Fibroblast of lung (primary cell): ENCODE results near the gene ROR2. TPM values are rescaled to one million over a fixed set of nuclear protein-coding genes. Genes with fewer than 3 reads are reported as not detected.

Experiments used
- DNase-seq, 2 donors: peaks; one replicate each; pipeline versions ENCODE4 v3.0.0 to v3.0.0-alpha.2; 2010; ENCODE audit warnings: low read depth in 2 of 2
- H2AFZ ChIP-seq: 2 replicates; pipeline ENCODE4 v1.5.1; 2012; ENCODE audit warnings: low read length, control low read depth, inconsistent platforms
- H3K27ac ChIP-seq: 2 replicates; pipeline ENCODE4 v1.5.1; 2011; ENCODE audit warnings: low read length, control low read depth; ENCODE audit not compliant: insufficient read depth
- H3K27me3 ChIP-seq: 2 replicates; pipeline ENCODE4 v1.5.1; 2011; ENCODE audit warnings: mild to moderate bottlenecking, low read length; ENCODE audit not compliant: control insufficient read depth, insufficient read depth
- H3K36me3 ChIP-seq: 2 replicates; pipeline ENCODE4 v1.5.1; 2011; ENCODE audit warnings: low read length; ENCODE audit not compliant: control insufficient read depth, insufficient read depth
- H3K4me1 ChIP-seq: 2 replicates; pipeline ENCODE4 v1.5.1; 2011; ENCODE audit warnings: low read length; ENCODE audit not compliant: control insufficient read depth, insufficient read depth; ENCODE audit errors: extremely low read depth
- H3K4me2 ChIP-seq: 2 replicates; pipeline ENCODE4 v1.5.1; 2011; ENCODE audit warnings: low read length, control low read depth; ENCODE audit not compliant: insufficient read depth; ENCODE audit errors: extremely low read depth
- H3K4me3 ChIP-seq, 4 experiments: fragments of 200-600 bp in 1 of 4; sonication (generic) in 1 of 4; replicated peaks in 1 of 4; 2 replicates each; pipeline ENCODE4 v1.5.1; 2011 to 2016; ENCODE audit warnings: low read length in 4 of 4, low read depth in 3 of 4, mild to moderate bottlenecking in 3 of 4, control low read depth in 2 of 4, inconsistent platforms in 1 of 4, mixed read lengths in 1 of 4; ENCODE audit not compliant: insufficient read depth in 1 of 4; ENCODE audit errors: control extremely low read depth in 1 of 4
- H3K79me2 ChIP-seq: 2 replicates; pipeline ENCODE4 v1.5.1; 2012; ENCODE audit warnings: mild to moderate bottlenecking, low read length, inconsistent platforms; ENCODE audit not compliant: control insufficient read depth, insufficient read depth
- H3K9ac ChIP-seq: 2 replicates; pipeline ENCODE4 v1.5.1; 2011; ENCODE audit warnings: mild to moderate bottlenecking, low read length, control low read depth; ENCODE audit not compliant: insufficient read depth
- H3K9me3 ChIP-seq: 2 replicates; pipeline ENCODE4 v1.5.1; 2012; ENCODE audit warnings: low read depth, low read length; ENCODE audit not compliant: control insufficient read depth, insufficient read depth
- H4K20me1 ChIP-seq: 2 replicates; pipeline ENCODE4 v1.5.1; 2011; ENCODE audit warnings: low read length; ENCODE audit not compliant: control insufficient read depth, insufficient read depth; ENCODE audit errors: extremely low read depth
- CTCF ChIP-seq, 2 donors: IDR thresholded peaks in 1 of 2; conservative IDR thresholded peaks in 1 of 2; 1 replicate in 1 of 2; 2 replicates in 1 of 2; pipeline ENCODE4 v1.5.1; 2011 to 2012; ENCODE audit warnings: low read length in 2 of 2, control low read depth in 1 of 2, inconsistent platforms in 1 of 2, low read depth in 1 of 2, mild to moderate bottlenecking in 1 of 2
- EZH2 ChIP-seq: IDR thresholded peaks from 2 replicates; pipeline ENCODE4 v1.5.1; 2012; ENCODE audit warnings: low read length, control low read depth, mild to moderate bottlenecking; ENCODE audit errors: missing control alignments
- polyA plus RNA-seq, 2 donors: library from polyadenylated mRNA; depleted of rRNA in 1 of 2; stranded (reverse) in 1 of 2; unstranded in 1 of 2; fragments of >200 nt; gene quantifications; 2 replicates each; pipeline ENCODE4 v1.2.1, GENCODE V29; 2011 to 2012; ENCODE audit warnings: missing spikeins in 1 of 2
- total RNA-seq: library from RNA; depleted of rRNA; stranded (reverse); fragments of >200 nt; gene quantifications from 2 replicates; pipeline ENCODE4 v1.2.1, GENCODE V29; 2014

Gene ROR2
- total and polyA plus RNA-seq, 2 donors (not counting 1 experiment from before 2014, with no cell fraction given), result 2.3 to 27.9 TPM

DNA sequence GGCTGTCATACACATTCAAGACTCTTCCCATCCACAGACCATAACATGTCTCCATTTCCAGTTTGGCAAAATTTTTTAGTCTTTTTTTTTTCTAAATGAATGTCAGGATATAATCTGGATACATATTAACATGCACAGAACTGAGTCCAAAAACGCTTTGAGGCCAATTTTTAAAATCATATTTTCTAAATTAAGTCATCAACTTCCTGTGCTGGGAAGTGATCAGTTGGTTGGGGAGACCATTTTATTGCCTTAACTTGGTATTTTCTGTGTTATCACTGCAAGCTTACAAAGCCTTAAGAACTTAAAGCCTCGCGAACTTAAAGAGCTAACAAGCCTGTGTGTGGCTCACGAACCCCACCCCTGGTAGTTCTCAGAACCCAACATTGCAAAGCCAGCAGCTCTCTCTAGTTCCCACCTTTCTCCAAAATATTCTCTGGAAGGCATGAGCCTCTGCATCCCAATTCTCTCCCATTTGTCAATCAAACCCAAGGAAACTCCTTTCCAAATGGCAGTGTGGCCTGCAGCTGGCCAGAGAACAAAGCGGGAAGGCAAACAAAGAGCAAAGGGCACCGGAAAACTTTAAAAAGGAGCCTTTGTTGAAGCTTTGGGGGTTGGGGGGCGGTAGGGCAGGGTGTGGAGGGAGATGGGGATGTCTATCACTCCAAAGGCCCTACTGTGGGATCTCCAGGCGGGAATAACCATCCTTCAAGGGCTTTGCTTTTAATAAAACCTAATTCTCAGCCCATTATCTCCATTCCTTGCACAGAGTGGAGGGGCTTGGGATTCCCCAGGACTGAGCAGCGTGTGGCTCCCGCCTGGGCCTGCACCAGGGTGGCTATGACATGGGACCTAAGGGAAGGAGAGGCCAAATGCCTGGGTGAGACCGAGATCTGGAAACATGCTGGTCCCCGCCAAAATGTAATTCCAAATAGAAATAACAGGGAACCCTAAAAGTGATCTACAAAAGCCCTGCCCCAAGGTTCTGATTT lies 65.0 kb downstream of the ROR2 start:
- Histone ChIP-seq H3K27me3 (no peaks in the 10 kb centered on the region), H2AFZ (no peak overlapping the region), H3K4me3 (no peak overlapping the region), H4K20me1 (no peaks in the 10 kb centered on the region), H3K4me2 (no peak overlapping the region), H3K27ac (peak overlapping the region; percentile 61), H3K9ac (no peak overlapping the region), H3K36me3 (no peaks in the 10 kb centered on the region), H3K4me1 (peaks cover 7% of the 10 kb centered on the region), H3K9me3 (no peaks in the 10 kb centered on the region), H3K79me2 (no peaks in the 10 kb centered on the region)
- DNase-seq, result peak; percentile 27 to 47
- TF ChIP-seq CTCF (conservative IDR thresholded peaks at IDR 0.05 in 1 of 2, IDR thresholded peaks at IDR 0.05 in 1 of 2; ENCODE audit: low read depth in 1 of 2, low read length in 2 of 2), result no peak

- no peak overlapping the region for H2AFZ ChIP-seq
- no peaks in the 10 kb centered on the region for H3K79me2 ChIP-seq
- no peaks in the 10 kb centered on the region for H3K9me3 ChIP-seq
- H3K4me3 ChIP-seq, result no peak overlapping the region
- peak overlapping the region; percentile 61 for H3K27ac ChIP-seq
- peaks cover 7% of the 10 kb centered on the region for H3K4me1 ChIP-seq
- DNase-seq, result no peak
- H3K9ac ChIP-seq, result no peak overlapping the region
- TF ChIP-seq EZH2, result no peak
- TF ChIP-seq CTCF (conservative IDR thresholded peaks at IDR 0.05 in 1 of 2, IDR thresholded peaks at IDR 0.05 in 1 of 2; ENCODE audit: low read depth in 1 of 2, low read length in 2 of 2), result no peak
- H3K36me3 ChIP-seq, result no peaks in the 10 kb centered on the region
- H4K20me1 ChIP-seq, result no peaks in the 10 kb centered on the region
- H3K27me3 ChIP-seq, result no peaks in the 10 kb centered on the region
- no peak overlapping the region for H3K4me2 ChIP-seq
Observed at GRCh38 chr9:91884153-91884552, 65.9 kb downstream of the ROR2 start.

DNA sequence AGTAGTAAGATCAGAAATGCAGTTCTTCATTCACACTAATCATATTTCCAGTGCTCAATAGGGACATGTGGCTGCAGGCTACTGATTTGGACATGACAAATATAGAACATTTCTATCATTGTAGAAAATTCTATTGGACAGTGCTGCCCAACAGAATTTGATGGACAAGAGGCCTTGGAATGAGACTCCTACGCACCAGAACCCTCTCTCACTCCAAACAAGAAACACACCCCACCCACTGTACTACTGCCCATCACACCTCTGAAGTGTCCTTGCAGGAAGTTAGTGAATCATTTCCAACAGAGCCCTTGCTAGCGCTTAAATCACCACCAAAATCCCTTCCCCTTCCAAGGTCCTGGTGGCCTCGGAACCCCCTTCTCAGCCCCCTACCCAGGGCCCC lies 66.5 kb downstream of the ROR2 start:
- H3K27me3 ChIP-seq, result no peaks in the 10 kb centered on the region
- TF ChIP-seq CTCF (conservative IDR thresholded peaks at IDR 0.05 in 1 of 2, IDR thresholded peaks at IDR 0.05 in 1 of 2; ENCODE audit: low read depth in 1 of 2, low read length in 2 of 2), result no peak
- TF ChIP-seq EZH2, result no peak
- no peaks in the 10 kb centered on the region for H3K36me3 ChIP-seq
- peaks cover 7% of the 10 kb centered on the region for H3K4me1 ChIP-seq
- no peak overlapping the region for H2AFZ ChIP-seq
- H3K9me3 ChIP-seq, result no peaks in the 10 kb centered on the region
- DNase-seq, result no peak
- no peak overlapping the region for H3K4me3 ChIP-seq
- H3K79me2 ChIP-seq, result no peaks in the 10 kb centered on the region
- H4K20me1 ChIP-seq, result no peaks in the 10 kb centered on the region
- no peak overlapping the region for H3K4me2 ChIP-seq
- no peak overlapping the region for H3K9ac ChIP-seq
- no peak overlapping the region for H3K27ac ChIP-seq
